Measurements from ENCODE around the gene TKT. TPM values are rescaled to one million over a fixed set of nuclear protein-coding genes. Genes with fewer than 3 reads are reported as not detected.

TKT gene
- polyA plus RNA-seq, 2 of the 4 experiments (the other 2 are of a cell fraction) = 628 to 1,457 TPM

DNA sequence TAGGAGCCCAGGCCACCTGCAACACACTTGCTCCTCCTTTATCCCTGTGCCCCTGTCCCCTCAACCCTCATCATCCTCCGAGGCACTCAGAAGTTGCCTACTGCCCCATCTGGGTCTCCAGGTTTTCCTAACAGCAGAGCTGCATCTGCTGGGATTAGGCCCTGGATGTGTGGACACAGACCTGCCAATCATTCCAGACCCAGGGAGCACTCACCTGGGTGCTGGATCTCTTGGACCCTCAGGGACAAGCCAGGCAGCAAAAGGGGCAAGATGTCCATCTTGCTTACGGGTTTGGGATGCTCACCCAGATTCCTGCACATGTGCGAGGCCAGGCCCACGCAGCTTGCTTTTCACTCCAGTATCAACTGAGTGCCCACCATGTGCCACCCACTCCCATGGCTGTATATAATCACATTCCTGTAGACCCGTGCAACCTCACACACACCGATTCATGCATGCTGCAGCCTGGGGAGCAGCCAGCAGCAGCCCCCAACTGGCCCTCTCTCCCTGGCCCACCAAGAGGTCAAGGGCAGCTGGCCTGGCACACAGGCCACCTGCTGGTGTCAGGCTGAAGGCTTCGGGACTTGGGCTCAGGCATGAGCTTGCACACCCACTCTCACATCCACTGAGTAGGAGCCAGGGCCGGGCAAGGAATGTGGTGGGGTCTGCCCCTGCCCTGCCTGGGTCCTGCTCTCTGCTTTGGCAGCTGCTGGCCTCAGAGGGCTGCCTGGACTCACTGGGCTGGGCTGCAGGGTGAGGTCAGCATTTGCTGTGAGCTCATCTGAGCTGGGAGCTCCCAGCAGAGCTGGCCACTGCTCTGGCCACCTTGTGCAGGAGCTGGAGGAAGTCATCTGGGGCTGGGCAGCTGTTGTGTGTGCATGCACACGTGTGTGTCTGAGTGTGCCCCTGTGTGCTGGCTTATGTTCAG, 79.9 kb downstream of the TKT start:
- POLR2A ChIA-PET = interaction anchor here (0.5 kb wide), 1 partner anchor 17 kb away, joined by 3 read pairs; no protein-coding TSS in a partner anchor
- Histone ChIP-seq H3K9me3 (no peaks in the 10 kb centered on the region), H3K4me3 (no peak overlapping the region), H3K4me1 (no peaks in the 10 kb centered on the region), H3K4me2 (no peak overlapping the region), H3K27ac (no peak overlapping the region)
- TF ChIP-seq FOSB (CRISPR knock-in tag; IDR thresholded peaks at IDR 0.05) (no peak), ZNF302 (CRISPR knock-in tag; IDR thresholded peaks at IDR 0.05) (no peak), HOXB13 (CRISPR knock-in tag; IDR thresholded peaks at IDR 0.05; ENCODE audit: low read depth) (no peak), JUN (IDR thresholded peaks at IDR 0.05) (no peak), HEYL (CRISPR knock-in tag; IDR thresholded peaks at IDR 0.05) (no peak), RCOR1 (IDR thresholded peaks at IDR 0.05; ENCODE audit: low read depth, low read length) (no peak), HDAC2 (IDR thresholded peaks at IDR 0.05) (no peak), SREBF2 (IDR thresholded peaks at IDR 0.05) (no peak), RARB (CRISPR knock-in tag; IDR thresholded peaks at IDR 0.05) (no peak), ZC3H11A (IDR thresholded peaks at IDR 0.05) (no peak), TP53 (CRISPR knock-in tag; IDR thresholded peaks at IDR 0.05) (no peak)
- TF ChIP-seq, protein P1, sequence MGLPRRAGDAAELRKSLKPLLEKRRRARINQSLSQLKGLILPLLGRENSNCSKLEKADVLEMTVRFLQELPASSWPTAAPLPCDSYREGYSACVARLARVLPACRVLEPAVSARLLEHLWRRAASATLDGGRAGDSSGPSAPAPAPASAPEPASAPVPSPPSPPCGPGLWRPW (IDR thresholded peaks at IDR 0.05) = no peak
- TF ChIP-seq, protein P2, sequence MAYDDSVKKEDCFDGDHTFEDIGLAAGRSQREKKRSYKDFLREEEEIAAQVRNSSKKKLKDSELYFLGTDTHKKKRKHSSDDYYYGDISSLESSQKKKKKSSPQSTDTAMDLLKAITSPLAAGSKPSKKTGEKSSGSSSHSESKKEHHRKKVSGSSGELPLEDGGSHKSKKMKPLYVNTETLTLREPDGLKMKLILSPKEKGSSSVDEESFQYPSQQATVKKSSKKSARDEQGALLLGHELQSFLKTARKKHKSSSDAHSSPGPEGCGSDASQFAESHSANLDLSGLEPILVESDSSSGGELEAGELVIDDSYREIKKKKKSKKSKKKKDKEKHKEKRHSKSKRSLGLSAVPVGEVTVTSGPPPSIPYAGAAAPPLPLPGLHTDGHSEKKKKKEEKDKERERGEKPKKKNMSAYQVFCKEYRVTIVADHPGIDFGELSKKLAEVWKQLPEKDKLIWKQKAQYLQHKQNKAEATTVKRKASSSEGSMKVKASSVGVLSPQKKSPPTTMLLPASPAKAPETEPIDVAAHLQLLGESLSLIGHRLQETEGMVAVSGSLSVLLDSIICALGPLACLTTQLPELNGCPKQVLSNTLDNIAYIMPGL (CRISPR knock-in tag; IDR thresholded peaks at IDR 0.05; ENCODE audit: borderline replicate concordance) = no peak
- WGBS (ENCODE audit: missing lambda C conversion rate) = 81% methylated on average over 6 of the region's 9 CpGs
- no peak for FAIRE-seq
- no peak for DNase-seq (ENCODE audit: low read depth in 1 of 2, low spot score in 1 of 2)
- CTCF ChIA-PET = interaction anchor here (0.7 to 1.8 kb wide), 4 partner anchors 12 to 41 kb away, joined by 3 to 8 read pairs (median 4); no protein-coding TSS in a partner anchor
- ATAC-seq = peak in 1 of 2 experiments; percentile 16; a peak in 1 of 6 replicates

Small RNAs within 50 kb of the gene (small RNA-seq; reads per million reads assigned to genes)
- 0 reads per million in 6 experiments for gene RF00019

Other genes starting within 250 kb of the TKT start
- 9.6 and 9.9 TPM in 2 replicates for gene SFMBT1, start 209.9 kb downstream of the TKT start, polyA plus RNA-seq (2011; rRNA removed)
- 7.0 to 7.2 TPM (median 7.1 TPM) in 3 replicates for gene SFMBT1, start 209.9 kb downstream of the TKT start, polyA plus RNA-seq (2017; fragmentation: RNase III; extraction: RNeasy Plus Mini Kit Qiagen cat#74134 plus additional on column Dnase treatment)
- 31.6 and 33.6 TPM in 2 replicates for gene RFT1, start 125.6 kb downstream of the TKT start, polyA plus RNA-seq (2011; rRNA removed)
- gene RFT1, start 125.6 kb downstream of the TKT start, polyA plus RNA-seq (2017; fragmentation: RNase III; extraction: RNeasy Plus Mini Kit Qiagen cat#74134 plus additional on column Dnase treatment) = 15.6 to 18.5 TPM (median 15.8 TPM) in 3 replicates
- 17.1 and 18.3 TPM in 2 replicates for gene PRKCD, start 94.8 kb downstream of the TKT start, polyA plus RNA-seq (2011; rRNA removed)
- gene PRKCD, start 94.8 kb downstream of the TKT start, polyA plus RNA-seq (2017; fragmentation: RNase III; extraction: RNeasy Plus Mini Kit Qiagen cat#74134 plus additional on column Dnase treatment) = 10.1 to 11.0 TPM (median 10.2 TPM) in 3 replicates
- 27.4 and 28.8 TPM in 2 replicates for gene DCP1A, start 91.5 kb upstream of the TKT start, polyA plus RNA-seq (2011; rRNA removed)
- 7.3 to 7.4 TPM (median 7.3 TPM) in 3 replicates for gene DCP1A, start 91.5 kb upstream of the TKT start, polyA plus RNA-seq (2017; fragmentation: RNase III; extraction: RNeasy Plus Mini Kit Qiagen cat#74134 plus additional on column Dnase treatment)
- 10.7 and 18.2 TPM in 2 replicates for gene CACNA1D, start 238.6 kb upstream of the TKT start, polyA plus RNA-seq (2011; rRNA removed)
- 1.1 to 1.5 TPM (median 1.2 TPM) in 3 replicates for gene CACNA1D, start 238.6 kb upstream of the TKT start, polyA plus RNA-seq (2017; fragmentation: RNase III; extraction: RNeasy Plus Mini Kit Qiagen cat#74134 plus additional on column Dnase treatment)

Data from A549 (cell line).